A549 (cell line): Measurements from ENCODE around the gene G6PC2. TPM values are rescaled to one million over a fixed set of nuclear protein-coding genes. Genes with fewer than 3 reads are reported as not detected.

ENCODE experiments used
- ATAC-seq, 2 experiments: fragments of 200-7000 bp in 1 of 2; fragments of >200 bp in 1 of 2; cut with Nextera tagmentation in 1 of 2; cut with Tn5 transposase in 1 of 2; 3 replicates each; pipeline versions ENCODE4 v1.8.0 to v1.9.1; 2018 to 2020; ENCODE audit warnings: mild to moderate bottlenecking in 1 of 2, moderate library complexity in 1 of 2
- CTCF ChIA-PET: fragments of 300-600 bp; sonication (Branson Sonifier 250); formaldehyde crosslinking; extraction: SDS; loops from one replicate; lab custom pipeline; 2021; ENCODE audit warnings: antibody characterized with exemption, inconsistent platforms; lab: Yijun Ruan, JAX
- POLR2A ChIA-PET: fragments of 350-600 bp; formaldehyde crosslinking; extraction: SDS; loops from one replicate; lab custom pipeline; 2021; ENCODE audit warnings: antibody characterized with exemption, inconsistent platforms; lab: Yijun Ruan, JAX
- DNase-seq, 2 experiments: peaks; one replicate each; pipeline versions ENCODE4 v3.0.0 to v3.0.0-alpha.2; 2011 to 2016; ENCODE audit warnings: low read depth in 1 of 2, low spot score in 1 of 2
- FAIRE-seq: peaks from 2 replicates; lab custom pipeline; 2011; peaks lifted over from hg19 to GRCh38; lab: Jason Lieb, UNC
- H3K27ac ChIP-seq, 2 experiments: fragments of >200 bp; sonication (Bioruptor Twin); formaldehyde crosslinking; 3 replicates each; pipeline ENCODE4 v1.5.1; 2016 to 2017
- H3K4me1 ChIP-seq: fragments of >200 bp; sonication (Bioruptor Twin); formaldehyde crosslinking; 3 replicates; pipeline ENCODE4 v1.6.1; 2016
- H3K4me2 ChIP-seq: fragments of >200 bp; sonication (Bioruptor Twin); formaldehyde crosslinking; 3 replicates; pipeline ENCODE4 v1.6.1; 2016
- H3K4me3 ChIP-seq: fragments of >200 bp; sonication (Bioruptor Twin); formaldehyde crosslinking; 3 replicates; pipeline ENCODE4 v1.5.1; 2016
- H3K9me3 ChIP-seq: fragments of >200 bp; sonication (Bioruptor Twin); formaldehyde crosslinking; 3 replicates; pipeline ENCODE4 v1.6.1; 2016
- CBX2 ChIP-seq: fragments of 200-600 bp; sonication (generic); IDR thresholded peaks from 2 replicates; pipeline ENCODE4 v1.6.1; 2016; ENCODE audit warnings: low read depth, mild to moderate bottlenecking, borderline replicate concordance
- CHD2 ChIP-seq: fragments of 150-350 bp; IDR thresholded peaks from 2 replicates; pipeline ENCODE4 v1.6.1; 2014; ENCODE audit warnings: low read length; ENCODE audit not compliant: partially characterized antibody
- E2F6 ChIP-seq: IDR thresholded peaks from 2 replicates; pipeline ENCODE4 v1.6.1; 2012; ENCODE audit warnings: low read depth, borderline replicate concordance
- EHF ChIP-seq: fragments of 250-450 bp; sonication (Bioruptor Pico); IDR thresholded peaks from 2 replicates; pipeline ENCODE4 v1.5.0; 2020; ENCODE audit warnings: mild to moderate bottlenecking
- EP300 ChIP-seq, 2 experiments: fragments of >200 bp; sonication (Bioruptor Twin); formaldehyde crosslinking; IDR thresholded peaks; 2 replicates in 1 of 2; 3 replicates in 1 of 2; pipeline ENCODE4 v1.6.1; 2016 to 2017
- ESRRA ChIP-seq: fragments of 150-350 bp; IDR thresholded peaks from 2 replicates; pipeline ENCODE4 v1.6.1; 2014; ENCODE audit warnings: mild to moderate bottlenecking, low read length, borderline replicate concordance
- GATA3 ChIP-seq: IDR thresholded peaks from 2 replicates; pipeline ENCODE4 v1.6.1; 2012; ENCODE audit warnings: borderline replicate concordance
- HDAC2 ChIP-seq: fragments of 200-600 bp; sonication (generic); IDR thresholded peaks from 2 replicates; pipeline ENCODE4 v1.6.1; 2016
- HOXA7 ChIP-seq: fragments of 250-450 bp; sonication (Bioruptor Pico); IDR thresholded peaks from 2 replicates; pipeline ENCODE4 v1.5.0; 2020; ENCODE audit warnings: mild to moderate bottlenecking, moderate library complexity
- JUN ChIP-seq, 2 experiments: fragments of >200 bp; sonication (Bioruptor Twin); formaldehyde crosslinking; IDR thresholded peaks; 2 replicates in 1 of 2; 3 replicates in 1 of 2; pipeline ENCODE4 v1.6.1; 2016 to 2017
- KDM1A ChIP-seq: fragments of 200-600 bp; sonication (generic); IDR thresholded peaks from 2 replicates; pipeline ENCODE4 v1.6.1; 2016; ENCODE audit warnings: low read depth, mild to moderate bottlenecking
- KDM5A ChIP-seq: fragments of 200-600 bp; sonication (generic); IDR thresholded peaks from 2 replicates; pipeline ENCODE4 v1.6.1; 2016; ENCODE audit warnings: antibody characterized with exemption, mild to moderate bottlenecking
- MAFK ChIP-seq: fragments of 450-650 bp; IDR thresholded peaks from 2 replicates; pipeline ENCODE4 v1.6.1; 2014; ENCODE audit not compliant: partially characterized antibody
- MAX ChIP-seq: IDR thresholded peaks from 2 replicates; pipeline ENCODE4 v1.6.1; 2012
- NR3C1 ChIP-seq: fragments of >200 bp; sonication (Bioruptor Twin); formaldehyde crosslinking; IDR thresholded peaks from 3 replicates; pipeline ENCODE4 v1.6.1; 2017
- PHF8 ChIP-seq: fragments of 200-600 bp; sonication (generic); IDR thresholded peaks from 2 replicates; pipeline ENCODE4 v1.6.1; 2016; ENCODE audit warnings: low read depth, mild to moderate bottlenecking, antibody characterized with exemption, moderate library complexity, borderline replicate concordance
- POLR2A ChIP-seq: IDR thresholded peaks from 2 replicates; pipeline ENCODE4 v1.6.1; 2012; ENCODE audit warnings: mild to moderate bottlenecking, low read length
- REST ChIP-seq: fragments of 200-600 bp; sonication (generic); IDR thresholded peaks from 2 replicates; pipeline ENCODE4 v1.6.1; 2016; ENCODE audit warnings: antibody characterized with exemption, mild to moderate bottlenecking, moderate library complexity
- RFX5 ChIP-seq: fragments of 450-650 bp; IDR thresholded peaks from 2 replicates; pipeline ENCODE4 v1.7.1; 2014; ENCODE audit warnings: antibody characterized with exemption, mild to moderate bottlenecking, moderate library complexity
- TFCP2L1 ChIP-seq: fragments of 250-450 bp; sonication (Bioruptor Pico); IDR thresholded peaks from 2 replicates; pipeline ENCODE4 v1.5.0; 2021; ENCODE audit warnings: mild to moderate bottlenecking
- ZNF302 ChIP-seq: fragments of 250-450 bp; sonication (Bioruptor Pico); IDR thresholded peaks from 2 replicates; pipeline ENCODE4 v1.9.0; 2021; ENCODE audit warnings: inconsistent platforms, mild to moderate bottlenecking, moderate library complexity
- WGBS: methylation state at CpG from one replicate; pipeline ENCODE4 v1.1.6; 2017; ENCODE audit errors: missing lambda C conversion rate; 5-methylcytosine and 5-hydroxymethylcytosine counted together
- polyA plus RNA-seq, 4 experiments: library from polyadenylated mRNA; depleted of rRNA in 3 of 4; stranded (reverse); fragments of >200 nt; fragmentation: RNase III in 1 of 4; extraction: RNeasy Plus Mini Kit Qiagen cat#74134 plus additional on column Dnase treatment in 1 of 4; gene quantifications; 2 replicates in 3 of 4; 3 replicates in 1 of 4; pipeline ENCODE4 v1.2.3, GENCODE V29; 2011 to 2017

G6PC2 gene
- polyA plus RNA-seq, 2 of the 4 experiments (the other 2 are of a cell fraction) = not detected

- ATAC-seq (peak; percentile 100), FAIRE-seq (peak; percentile 36), DNase-seq (peak; percentile 89 to 93)
- Histone ChIP-seq H3K4me2 (peak within 1 kb of the TSS; percentile 77), H3K4me3 (peak within 1 kb of the TSS; percentile 71), H3K9me3 (no peaks in the 10 kb centered on the region), H3K4me1 (peaks cover 8% of the 10 kb centered on the region; the same call in 2 of the 3 replicates), H3K27ac (peak within 1 kb of the TSS; percentile 61 to 81; a peak in 5 of 6 replicates)
- 3% methylated on average over 32 of the region's 38 CpGs for WGBS
- peak in 1 of 2 experiments; percentile 65; a peak in 1 of 5 replicates for TF ChIP-seq JUN (IDR thresholded peaks at IDR 0.05)
- peak; percentile 60; the same call in 1 of the 2 replicates for TF ChIP-seq E2F6
- no peak for TF ChIP-seq EP300 (IDR thresholded peaks at IDR 0.05)
- TF ChIP-seq PHF8 = peak; percentile 31; the same call in 1 of the 2 replicates
- peak; percentile 85; the same call in 1 of the 2 replicates for TF ChIP-seq HDAC2
- 0 out of 2 replicates have a peak, but pooled peaks have one; percentile 48 for TF ChIP-seq MAX
- TF ChIP-seq NR3C1 = no peak
- TF ChIP-seq REST = peak; percentile 81
- TF ChIP-seq GATA3 = no peak
- peak; percentile 99 for TF ChIP-seq KDM5A
- peak; percentile 78 for TF ChIP-seq CHD2
- ChIA-PET POLR2A (no interaction called here), CTCF (no interaction called here)
Measured at GRCh38 chr2:168890006-168890782, 10.9 kb upstream of the G6PC2 start, which contains the start of gene SPC25. Gene SPC25, minus strand, starts transcription at chr2:168890430. Its CDS starts 911 bp downstream, at chr2:168889519.

GRCh38 chr2:168892327-168892726, 8.8 kb upstream of the G6PC2 start:
- Histone ChIP-seq H3K4me3 (no peak overlapping the region), H3K4me2 (no peak overlapping the region), H3K27ac (no peak overlapping the region), H3K9me3 (no peaks in the 10 kb centered on the region), H3K4me1 (peaks cover 8% of the 10 kb centered on the region; the same call in 2 of the 3 replicates)
- POLR2A ChIA-PET = no interaction called here
- no peak for DNase-seq
- CTCF ChIA-PET = interaction anchor here (0.7 kb wide), 1 partner anchor 8 kb away, joined by 3 read pairs; no protein-coding TSS in a partner anchor
- no peak for FAIRE-seq
- ATAC-seq = no peak
- 63% methylated on average over 3 of the region's 3 CpGs for WGBS
- TF ChIP-seq MAFK (peak; percentile 68), CHD2 (no peak), ZNF302 (CRISPR knock-in tag) (no peak)

GRCh38 chr2:168894101-168894500, 7.0 kb upstream of the G6PC2 start:
- WGBS = 59% methylated on average over 1 of the region's 1 CpG
- H3K4me2 ChIP-seq = no peak overlapping the region
- no peaks in the 10 kb centered on the region for H3K9me3 ChIP-seq
- CTCF ChIA-PET = no interaction called here
- POLR2A ChIA-PET = no interaction called here
- no peak overlapping the region for H3K4me3 ChIP-seq
- ATAC-seq (no peak), DNase-seq (no peak), FAIRE-seq (no peak)
- no peak overlapping the region for H3K27ac ChIP-seq
- H3K4me1 ChIP-seq = peaks cover 8% of the 10 kb centered on the region; the same call in 2 of the 3 replicates
- TF ChIP-seq ESRRA (no peak), CBX2 (no peak), EHF (CRISPR knock-in tag) (no peak), REST (no peak), MAFK (no peak), POLR2A (no peak), KDM1A (no peak), RFX5 (no peak), HOXA7 (no peak), TFCP2L1 (CRISPR knock-in tag) (no peak)
